ENCODE data around the gene KCTD12. TPM values are rescaled to one million over a fixed set of nuclear protein-coding genes. Genes with fewer than 3 reads are reported as not detected.
A peak's percentile ranks its signal among the peaks of the same experiment; 100 is the strongest.
"Not testable (repeated sequence)": the region's sequence is repeated elsewhere in the genome, so short reads cannot be mapped to it uniquely, and the experiment has no call there.

The KCTD12 gene
- total RNA-seq, 1 donor from 2014 or later = 33.8 TPM

DNA sequence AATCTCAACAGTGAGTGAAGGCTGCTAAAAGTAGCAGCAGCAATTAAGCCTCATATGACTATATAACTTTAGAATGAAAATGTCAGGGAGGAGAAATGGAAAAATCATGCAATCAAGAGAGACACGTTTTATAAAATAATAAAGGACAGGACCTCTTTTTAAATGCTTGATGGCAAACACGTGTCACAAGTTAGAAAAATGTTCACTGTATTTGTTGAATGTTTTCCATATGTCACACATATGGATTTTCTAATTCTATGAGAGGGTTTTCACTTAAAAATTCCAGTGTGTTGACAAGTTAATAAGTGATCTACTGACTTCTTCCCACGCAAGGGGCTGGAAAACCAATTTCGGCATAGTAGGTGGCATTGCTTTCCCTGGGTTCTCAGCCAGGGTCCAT lies 27.7 kb upstream of the KCTD12 start:
- no peak for DNase-seq (ENCODE audit: low spot score)
- TF ChIP-seq, protein P1, sequence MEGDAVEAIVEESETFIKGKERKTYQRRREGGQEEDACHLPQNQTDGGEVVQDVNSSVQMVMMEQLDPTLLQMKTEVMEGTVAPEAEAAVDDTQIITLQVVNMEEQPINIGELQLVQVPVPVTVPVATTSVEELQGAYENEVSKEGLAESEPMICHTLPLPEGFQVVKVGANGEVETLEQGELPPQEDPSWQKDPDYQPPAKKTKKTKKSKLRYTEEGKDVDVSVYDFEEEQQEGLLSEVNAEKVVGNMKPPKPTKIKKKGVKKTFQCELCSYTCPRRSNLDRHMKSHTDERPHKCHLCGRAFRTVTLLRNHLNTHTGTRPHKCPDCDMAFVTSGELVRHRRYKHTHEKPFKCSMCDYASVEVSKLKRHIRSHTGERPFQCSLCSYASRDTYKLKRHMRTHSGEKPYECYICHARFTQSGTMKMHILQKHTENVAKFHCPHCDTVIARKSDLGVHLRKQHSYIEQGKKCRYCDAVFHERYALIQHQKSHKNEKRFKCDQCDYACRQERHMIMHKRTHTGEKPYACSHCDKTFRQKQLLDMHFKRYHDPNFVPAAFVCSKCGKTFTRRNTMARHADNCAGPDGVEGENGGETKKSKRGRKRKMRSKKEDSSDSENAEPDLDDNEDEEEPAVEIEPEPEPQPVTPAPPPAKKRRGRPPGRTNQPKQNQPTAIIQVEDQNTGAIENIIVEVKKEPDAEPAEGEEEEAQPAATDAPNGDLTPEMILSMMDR (IDR thresholded peaks at IDR 0.05) = no peak
- H3K4me3 Mint-ChIP-seq (ENCODE audit: unreplicated experiment) = no peak overlapping the region
- H3K27me3 Mint-ChIP-seq (ENCODE audit: low read depth) = peaks cover 18% of the 10 kb centered on the region
- peaks cover 2% of the 10 kb centered on the region for H3K36me3 Mint-ChIP-seq (ENCODE audit: low read depth)
- H3K9me3 Mint-ChIP-seq (ENCODE audit: low read depth) = peaks cover 5% of the 10 kb centered on the region
- no peak overlapping the region for H3K27ac Mint-ChIP-seq (ENCODE audit: unreplicated experiment)
- H3K4me1 Mint-ChIP-seq (ENCODE audit: low read depth) = peaks cover 15% of the 10 kb centered on the region

DNA sequence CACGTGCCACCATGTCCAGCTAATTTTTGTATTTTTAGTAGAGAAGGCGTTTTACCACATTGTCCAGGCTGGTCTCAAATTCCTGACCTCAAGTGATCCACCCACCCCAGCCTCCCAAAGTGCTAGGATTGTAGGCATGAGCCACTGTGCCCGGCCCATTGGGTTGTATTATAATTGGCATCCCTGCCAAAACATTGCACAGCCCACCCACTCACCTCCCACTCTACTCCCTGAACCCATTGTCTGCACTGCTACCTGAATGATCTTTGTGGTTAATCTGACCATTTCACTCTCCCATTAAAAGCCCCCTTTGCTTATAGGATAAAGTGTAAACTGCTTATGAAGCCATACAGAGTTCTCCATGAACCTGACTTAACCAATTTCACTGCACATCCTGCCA lies 26.3 kb upstream of the KCTD12 start:
- peaks cover 2% of the 10 kb centered on the region for H3K36me3 Mint-ChIP-seq (ENCODE audit: low read depth)
- no peak overlapping the region for H3K4me3 Mint-ChIP-seq (ENCODE audit: unreplicated experiment)
- peaks cover 18% of the 10 kb centered on the region for H3K27me3 Mint-ChIP-seq (ENCODE audit: low read depth)
- peaks cover 7% of the 10 kb centered on the region for H3K4me1 Mint-ChIP-seq (ENCODE audit: low read depth)
- no peak for DNase-seq (ENCODE audit: low spot score)
- TF ChIP-seq, protein P1 (IDR thresholded peaks at IDR 0.05) = no peak
- H3K9me3 Mint-ChIP-seq (ENCODE audit: low read depth) = peaks cover 3% of the 10 kb centered on the region
- H3K27ac Mint-ChIP-seq (ENCODE audit: unreplicated experiment) = no peak overlapping the region

DNA sequence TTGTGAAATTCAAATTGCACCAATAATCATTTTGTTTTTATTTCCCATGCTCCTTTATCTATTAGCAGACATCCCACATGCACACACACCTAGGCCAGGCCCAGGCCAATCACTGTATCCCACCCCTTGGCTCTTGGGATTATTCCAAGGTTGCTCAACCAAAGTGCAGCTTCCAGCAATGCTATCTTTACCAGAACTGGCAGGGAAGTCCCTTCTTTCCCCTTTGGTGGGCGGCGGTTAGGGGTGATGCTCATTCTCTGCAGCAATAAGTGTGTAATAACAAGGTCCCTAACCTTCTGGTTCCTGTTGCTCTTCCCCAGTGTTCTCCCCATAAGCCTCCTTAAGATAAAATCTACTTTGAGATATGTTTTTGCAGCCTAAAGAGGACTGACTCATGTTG lies 18.3 kb upstream of the KCTD12 start:
- Mint-ChIP-seq H3K27me3 (ENCODE audit: low read depth) (peaks cover 46% of the 10 kb centered on the region), H3K9me3 (ENCODE audit: low read depth) (peaks cover 3% of the 10 kb centered on the region), H3K36me3 (ENCODE audit: low read depth) (peaks cover 2% of the 10 kb centered on the region), H3K4me3 (ENCODE audit: unreplicated experiment) (no peak overlapping the region), H3K27ac (ENCODE audit: unreplicated experiment) (no peak overlapping the region), H3K4me1 (ENCODE audit: low read depth) (no peaks in the 10 kb centered on the region)
- DNase-seq (ENCODE audit: low spot score) = no peak
- TF ChIP-seq, protein P1 (IDR thresholded peaks at IDR 0.05) = no peak

DNA sequence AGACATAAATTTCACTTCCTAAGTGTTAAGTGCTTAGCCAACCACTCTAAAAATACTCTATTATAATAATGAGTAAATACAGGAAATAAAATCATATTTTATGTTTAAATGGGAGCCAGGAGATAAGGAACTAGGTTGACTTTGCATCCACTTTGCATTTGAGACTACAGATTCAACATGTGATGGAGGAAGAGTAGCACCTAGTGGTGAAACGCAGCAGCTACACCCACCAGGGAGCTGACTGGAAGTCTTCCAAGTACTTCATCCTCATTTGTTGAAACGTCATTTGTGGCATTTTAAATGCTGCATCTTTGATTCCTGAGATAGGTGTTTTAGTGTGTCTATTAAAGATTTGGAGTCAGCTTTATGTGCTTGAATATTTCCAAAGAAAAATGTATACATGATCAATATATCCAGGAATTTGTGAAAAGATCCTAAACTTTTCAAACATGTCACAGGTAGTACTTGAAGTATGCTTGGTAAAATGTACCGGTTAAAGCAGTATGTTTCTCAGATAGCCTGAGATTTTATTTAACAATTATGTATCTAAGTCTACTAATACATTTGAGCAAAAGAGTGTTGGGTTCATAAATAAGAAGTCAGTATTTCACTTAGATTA lies 17.4 kb upstream of the KCTD12 start:
- TF ChIP-seq, protein P1 (IDR thresholded peaks at IDR 0.05) = peak; percentile 100
- peaks cover 12% of the 10 kb centered on the region for H3K9me3 Mint-ChIP-seq (ENCODE audit: low read depth)
- H3K27me3 Mint-ChIP-seq (ENCODE audit: low read depth) = peaks cover 48% of the 10 kb centered on the region
- no peak overlapping the region for H3K27ac Mint-ChIP-seq (ENCODE audit: unreplicated experiment)
- no peaks in the 10 kb centered on the region for H3K4me1 Mint-ChIP-seq (ENCODE audit: low read depth)
- DNase-seq (ENCODE audit: low spot score) = no peak
- H3K4me3 Mint-ChIP-seq (ENCODE audit: unreplicated experiment) = no peak overlapping the region
- peaks cover 7% of the 10 kb centered on the region for H3K36me3 Mint-ChIP-seq (ENCODE audit: low read depth)

DNA sequence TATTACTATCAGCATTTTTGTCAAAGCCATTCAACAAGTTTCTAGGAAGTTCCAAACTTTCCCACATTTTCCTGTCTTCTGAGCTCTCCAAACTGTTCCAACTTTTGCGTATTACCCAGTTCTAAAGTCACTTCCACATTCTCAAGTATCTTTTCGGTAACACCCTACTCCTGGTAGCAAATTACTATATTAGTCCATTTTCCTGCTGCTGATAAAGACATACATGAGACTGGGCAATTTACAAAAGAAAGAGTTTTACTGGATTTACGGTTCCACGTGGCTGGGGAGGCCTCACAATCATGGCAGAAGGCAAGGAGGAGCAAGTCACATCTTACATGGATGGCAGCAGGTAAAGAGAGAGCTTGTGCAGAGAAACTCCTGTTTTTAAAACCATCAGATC lies 12.9 kb upstream of the KCTD12 start:
- Mint-ChIP-seq H3K27me3 (ENCODE audit: low read depth) (peaks cover 40% of the 10 kb centered on the region), H3K9me3 (ENCODE audit: low read depth) (peaks cover 22% of the 10 kb centered on the region)
- H3K4me3 Mint-ChIP-seq (ENCODE audit: unreplicated experiment); H3K36me3 Mint-ChIP-seq (ENCODE audit: low read depth); H3K27ac Mint-ChIP-seq (ENCODE audit: unreplicated experiment); H3K4me1 Mint-ChIP-seq (ENCODE audit: low read depth); DNase-seq (ENCODE audit: low spot score): not testable (repeated sequence)

DNA sequence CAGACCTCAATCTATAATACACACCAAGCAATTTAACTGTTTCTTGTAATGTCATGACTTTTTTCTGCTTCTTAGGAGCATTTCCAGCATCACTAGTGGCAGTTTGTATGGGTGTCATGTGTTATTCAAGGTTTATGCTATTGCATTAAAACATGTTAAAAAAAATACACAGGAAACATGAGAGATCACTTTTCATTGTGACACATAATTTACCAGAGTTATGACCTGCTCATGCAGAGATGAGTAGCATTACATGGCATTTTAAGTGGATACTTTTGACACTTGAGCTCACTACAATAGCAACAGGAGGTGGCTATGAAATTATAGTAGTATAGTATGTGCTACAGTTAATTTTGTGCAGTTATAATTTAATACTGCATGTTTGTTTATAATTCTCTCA lies 11.0 kb upstream of the KCTD12 start:
- H3K36me3 Mint-ChIP-seq (ENCODE audit: low read depth); H3K4me1 Mint-ChIP-seq (ENCODE audit: low read depth); H3K27ac Mint-ChIP-seq (ENCODE audit: unreplicated experiment); H3K4me3 Mint-ChIP-seq (ENCODE audit: unreplicated experiment); DNase-seq (ENCODE audit: low spot score): not testable (repeated sequence)
- H3K27me3 Mint-ChIP-seq (ENCODE audit: low read depth) = peaks cover 41% of the 10 kb centered on the region
- peaks cover 22% of the 10 kb centered on the region for H3K9me3 Mint-ChIP-seq (ENCODE audit: low read depth)

Data from chondrocyte (in vitro differentiated cells).